ENCODE measurements around the gene EIPR1.
"Not testable (repeated sequence)": the region's sequence is repeated elsewhere in the genome, so short reads cannot be mapped to it uniquely, and the experiment has no call there.

The EIPR1 gene

GRCh38 chr2:3357926-3358325 lies 19.7 kb downstream of the EIPR1 start:
- TF ChIP-seq CTCF (IDR thresholded peaks at IDR 0.05; ENCODE audit: borderline replicate concordance, insufficient read depth, low read depth, low read length), result no peak
- H3K4me3 ChIP-seq (ENCODE audit: low read depth, low read length), result no peak overlapping the region

- not testable (repeated sequence) for H3K4me3 ChIP-seq (ENCODE audit: low read depth, low read length)
Observed at GRCh38 chr2:3357446-3357845, 20.2 kb downstream of the EIPR1 start.

GRCh38 chr2:3356799-3357198 lies 20.8 kb downstream of the EIPR1 start:
- H3K4me3 ChIP-seq (ENCODE audit: low read depth, low read length), result no peak overlapping the region
- TF ChIP-seq CTCF (IDR thresholded peaks at IDR 0.05; ENCODE audit: borderline replicate concordance, insufficient read depth, low read depth, low read length), result no peak

- TF ChIP-seq CTCF (IDR thresholded peaks at IDR 0.05; ENCODE audit: borderline replicate concordance, insufficient read depth, low read depth, low read length), result no peak
- no peak overlapping the region for H3K4me3 ChIP-seq (ENCODE audit: low read depth, low read length)
Observed at GRCh38 chr2:3355951-3356569, 21.6 kb downstream of the EIPR1 start.

- no peak for TF ChIP-seq CTCF (IDR thresholded peaks at IDR 0.05; ENCODE audit: borderline replicate concordance, insufficient read depth, low read depth, low read length)
- no peak overlapping the region for H3K4me3 ChIP-seq (ENCODE audit: low read depth, low read length)
Observed at GRCh38 chr2:3354986-3355385, 22.6 kb downstream of the EIPR1 start.

- H3K4me3 ChIP-seq (ENCODE audit: low read depth, low read length), result no peak overlapping the region
- TF ChIP-seq CTCF (IDR thresholded peaks at IDR 0.05; ENCODE audit: borderline replicate concordance, insufficient read depth, low read depth, low read length), result no peak
Observed at GRCh38 chr2:3349211-3349693, 28.4 kb downstream of the EIPR1 start.

- no peak for TF ChIP-seq CTCF (IDR thresholded peaks at IDR 0.05; ENCODE audit: borderline replicate concordance, insufficient read depth, low read depth, low read length)
- H3K4me3 ChIP-seq (ENCODE audit: low read depth, low read length), result no peak overlapping the region
Observed at GRCh38 chr2:3348767-3349166, 28.9 kb downstream of the EIPR1 start.
